ENCODE data around the gene MCF2L2.

MCF2L2 gene

DNA sequence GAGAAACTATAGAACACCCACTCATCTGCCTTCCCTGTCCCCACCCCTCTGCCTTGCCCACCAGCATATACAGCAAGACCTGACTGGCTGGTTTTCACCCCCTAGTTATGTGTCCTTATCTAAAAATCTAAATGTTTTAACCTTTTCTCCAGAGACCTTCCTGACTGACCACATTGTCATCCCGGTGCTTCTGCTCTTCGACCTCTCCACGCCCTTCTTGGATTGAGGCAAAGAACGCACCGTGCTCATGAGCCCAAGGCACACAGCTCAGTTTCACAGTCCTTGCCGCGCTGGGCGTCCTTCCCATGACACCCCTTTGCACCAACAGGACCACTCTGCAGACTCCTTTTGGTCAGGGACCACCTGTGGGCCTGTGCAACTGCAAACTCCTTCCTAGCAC lies 112.7 kb downstream of the MCF2L2 start:
- no peak overlapping the region for H3K4me3 ChIP-seq (ENCODE audit: low read depth, low read length)
- in situ Hi-C loops (cut with HindIII; ENCODE audit: low pct_ligation_motif_present, low sequenced_read_pairs) = no loop called here

GRCh38 chr3:183313764-183314163 lies 114.7 kb downstream of the MCF2L2 start:
- in situ Hi-C loops (cut with HindIII; ENCODE audit: low pct_ligation_motif_present, low sequenced_read_pairs) = no loop called here
- Histone ChIP-seq H3K36me3 (replicated peaks) (no peaks in the 10 kb centered on the region), H3K27ac (no peak overlapping the region), H3K27me3 (replicated peaks) (no peaks in the 10 kb centered on the region), H3K4me3 (ENCODE audit: low read depth, low read length) (no peak overlapping the region)
- TF ChIP-seq CTCF (IDR thresholded peaks at IDR 0.05; ENCODE audit: low read depth, low read length, missing control alignments) = no peak
- no peak for DNase-seq

More for the DNA sequence above, 112.7 kb downstream of the MCF2L2 start:
- Histone ChIP-seq H3K36me3 (replicated peaks) (no peaks in the 10 kb centered on the region), H3K27ac (no peak overlapping the region), H3K27me3 (replicated peaks) (no peaks in the 10 kb centered on the region)
- TF ChIP-seq CTCF (IDR thresholded peaks at IDR 0.05; ENCODE audit: low read depth, low read length, missing control alignments) = no peak
- DNase-seq = no peak

DNA sequence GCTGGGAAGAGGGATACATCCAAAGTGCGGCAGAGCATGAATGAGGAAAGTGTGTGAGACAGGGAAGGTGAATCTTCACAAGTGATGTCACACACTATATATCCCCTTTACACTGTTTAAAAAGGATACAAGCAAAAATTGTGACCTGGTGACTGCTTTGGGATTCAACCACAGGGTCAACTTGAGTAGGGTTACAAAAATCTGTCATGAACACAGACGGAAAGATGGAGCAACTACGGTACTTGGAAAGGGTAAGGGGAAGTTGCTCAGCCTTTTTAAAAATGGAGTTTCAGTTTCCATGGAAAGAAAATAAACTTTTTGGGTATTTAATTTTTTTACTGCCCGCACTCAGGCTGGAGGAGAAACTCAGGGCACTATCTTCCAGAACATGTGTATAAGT lies 115.1 kb downstream of the MCF2L2 start:
- no peak for TF ChIP-seq CTCF (IDR thresholded peaks at IDR 0.05; ENCODE audit: low read depth, low read length, missing control alignments)
- in situ Hi-C loops (cut with HindIII; ENCODE audit: low pct_ligation_motif_present, low sequenced_read_pairs) = no loop called here
- Histone ChIP-seq H3K36me3 (replicated peaks) (no peaks in the 10 kb centered on the region), H3K27ac (no peak overlapping the region), H3K27me3 (replicated peaks) (no peaks in the 10 kb centered on the region), H3K4me3 (ENCODE audit: low read depth, low read length) (no peak overlapping the region)
- DNase-seq = no peak

- no peak overlapping the region for H3K27ac ChIP-seq
- in situ Hi-C loops (cut with HindIII; ENCODE audit: low pct_ligation_motif_present, low sequenced_read_pairs) = no loop called here
- TF ChIP-seq CTCF (IDR thresholded peaks at IDR 0.05; ENCODE audit: low read depth, low read length, missing control alignments) = no peak
Measured at GRCh38 chr3:183312433-183312832, 116.0 kb downstream of the MCF2L2 start.

GRCh38 chr3:183310936-183311335 lies 117.5 kb downstream of the MCF2L2 start:
- H3K36me3 ChIP-seq (replicated peaks) = no peaks in the 10 kb centered on the region
- no peak overlapping the region for H3K27ac ChIP-seq
- DNase-seq = no peak
- H3K27me3 ChIP-seq (replicated peaks) = no peaks in the 10 kb centered on the region
- in situ Hi-C loops (cut with HindIII; ENCODE audit: low pct_ligation_motif_present, low sequenced_read_pairs) = no loop called here
- TF ChIP-seq CTCF (IDR thresholded peaks at IDR 0.05; ENCODE audit: low read depth, low read length, missing control alignments) = no peak
- H3K4me3 ChIP-seq (ENCODE audit: low read depth, low read length) = no peak overlapping the region

More at GRCh38 chr3:183312433-183312832, 116.0 kb downstream of the MCF2L2 start:
- no peak overlapping the region for H3K4me3 ChIP-seq (ENCODE audit: low read depth, low read length)
- no peak for DNase-seq
- H3K36me3 ChIP-seq (replicated peaks) = no peaks in the 10 kb centered on the region
- no peaks in the 10 kb centered on the region for H3K27me3 ChIP-seq (replicated peaks)

DNA sequence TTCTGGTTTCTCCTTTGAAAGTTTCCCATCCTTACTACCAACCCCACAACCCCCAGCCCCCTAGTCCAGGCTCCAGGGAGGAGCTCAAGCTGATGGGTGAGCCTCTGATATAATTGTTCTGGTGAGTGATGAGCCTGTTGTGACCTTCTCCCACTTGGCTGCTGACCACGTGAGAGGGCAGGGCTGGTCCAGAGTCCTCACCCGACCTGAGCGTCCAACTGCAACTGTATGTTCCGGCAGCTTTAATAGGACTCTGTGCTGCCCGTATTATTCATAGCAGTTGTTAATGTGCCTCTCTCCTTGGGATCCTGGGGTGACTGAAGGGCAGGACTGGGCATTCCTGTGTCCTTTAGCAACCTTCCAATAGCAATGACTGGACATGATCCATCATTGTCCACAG lies 119.1 kb downstream of the MCF2L2 start:
- in situ Hi-C loops (cut with HindIII; ENCODE audit: low pct_ligation_motif_present, low sequenced_read_pairs) = no loop called here
- TF ChIP-seq CTCF (IDR thresholded peaks at IDR 0.05; ENCODE audit: low read depth, low read length, missing control alignments) = no peak
- Histone ChIP-seq H3K4me3 (ENCODE audit: low read depth, low read length) (no peak overlapping the region), H3K27ac (no peak overlapping the region), H3K27me3 (replicated peaks) (no peaks in the 10 kb centered on the region), H3K36me3 (replicated peaks) (no peaks in the 10 kb centered on the region)
- DNase-seq = no peak
